K562 (cell line): ENCODE measurements around the gene PUM2. TPM values are rescaled to one million over a fixed set of nuclear protein-coding genes. Genes with fewer than 3 reads are reported as not detected.

Experiments used
- BRF1 ChIP-seq: IDR thresholded peaks from 3 replicates; pipeline ENCODE4 v1.6.1; 2011; ENCODE audit warnings: borderline replicate concordance, mild to moderate bottlenecking; ENCODE audit not compliant: insufficient read length; ENCODE audit errors: extremely low read depth
- CREB3L1 ChIP-seq: fragments of 450-650 bp; IDR thresholded peaks from 2 replicates; pipeline ENCODE4 v1.6.1; 2014; ENCODE audit warnings: low read depth, mild to moderate bottlenecking, moderate library complexity, borderline replicate concordance
- CSDE1 ChIP-seq, 2 experiments: fragments of 450-650 bp; IDR thresholded peaks; 2 replicates each; pipeline ENCODE4 v1.6.1; 2016; ENCODE audit warnings: mild to moderate bottlenecking in 1 of 2
- HMG20A ChIP-seq: fragments of 450-650 bp; formaldehyde crosslinking; conservative IDR thresholded peaks from 2 replicates; pipeline ENCODE4 v1.4.0; 2020; ENCODE audit warnings: mild to moderate bottlenecking, mixed read lengths
- JUN ChIP-seq, 2 experiments: sonication (generic) in 1 of 2; formaldehyde crosslinking in 1 of 2; IDR thresholded peaks; 2 replicates each; pipeline versions ENCODE4 v1.6.1 to v1.8.0; 2012 to 2022; ENCODE audit warnings: borderline replicate concordance in 2 of 2, mild to moderate bottlenecking in 2 of 2, improper control_type of control experiment in 1 of 2, low read depth in 1 of 2, low read length in 1 of 2, missing genetic modification reagents in 1 of 2
- POLR2G ChIP-seq: fragments of 200-400 bp; formaldehyde crosslinking; IDR thresholded peaks from 2 replicates; pipeline ENCODE4 v1.6.1; 2017; ENCODE audit warnings: low read depth, mild to moderate bottlenecking, antibody characterized with exemption, low read length, moderate library complexity
- SPI1 ChIP-seq: IDR thresholded peaks from 2 replicates; pipeline ENCODE4 v1.6.1; 2011; ENCODE audit warnings: low read depth, low read length, control low read depth, borderline replicate concordance
- UBTF ChIP-seq, 2 experiments: IDR thresholded peaks; 2 replicates each; pipeline ENCODE4 v1.6.1; 2012; ENCODE audit warnings: improper control_type of control experiment in 2 of 2, low read depth in 2 of 2, low read length in 2 of 2, borderline replicate concordance in 1 of 2
- polyA plus RNA-seq, 8 experiments: library from polyadenylated mRNA; depleted of rRNA in 4 of 8; stranded (reverse) in 5 of 8; unstranded in 3 of 8; fragments of >200 nt; fragmentation: Nextera tagmentation in 2 of 8; fragmentation: Illumina TruSeq in 1 of 8; extraction: Ambion mirVana in 2 of 8; extraction: Trizol in 1 of 8; gene quantifications; 2 replicates each; pipeline versions ENCODE4 v1.2.1 to v1.2.3, GENCODE V29; 2011 to 2014; ENCODE audit warnings: inconsistent platforms in 1 of 8, missing spikeins in 1 of 8
- total RNA-seq, 7 experiments: library from RNA; depleted of rRNA in 6 of 7; stranded (reverse); fragments of >200 nt in 6 of 7; fragmentation: Illumina TruSeq in 2 of 7; extraction: Trizol in 2 of 7; gene quantifications; 2 replicates each; pipeline versions ENCODE4 v1.2.1 to v1.2.3, GENCODE V29; 2011 to 2021; ENCODE audit warnings: low replicate concordance in 1 of 7
- TF ChIP-seq, protein P1 (sequence below): fragments of 150-350 bp; IDR thresholded peaks from 2 replicates; pipeline ENCODE4 v1.6.1; 2014; ENCODE audit warnings: low read depth, mild to moderate bottlenecking, low read length, borderline replicate concordance
- TF ChIP-seq, protein P2 (sequence below): fragments of 200-800 bp; sonication (Bioruptor generic); IDR thresholded peaks from 2 replicates; pipeline ENCODE4 v1.6.1; 2016; ENCODE audit warnings: missing genetic modification characterization, missing compliant biosample characterization
- TF ChIP-seq, protein P3 (sequence below): fragments of 250-450 bp; sonication (Bioruptor Pico); IDR thresholded peaks from 2 replicates; pipeline ENCODE4 v1.5.0; 2021

The PUM2 gene
- total and polyA plus RNA-seq, 9 of the 15 experiments (the other 6 are each of a cell fraction or from before 2014, with no cell fraction given) = 13.4 to 61.9 (median 28.3) TPM

GRCh38 chr2:20224716-20225293 is 125.8 kb downstream of the PUM2 start, which contains the start of gene SDC1 (continued):
- TF ChIP-seq UBTF (IDR thresholded peaks at IDR 0.05; ENCODE audit: borderline replicate concordance in 1 of 2, low read depth in 2 of 2, low read length in 2 of 2) = peak in 1 of 2 experiments; percentile 86; a peak in 2 of 4 replicates
- TF ChIP-seq, protein P1, sequence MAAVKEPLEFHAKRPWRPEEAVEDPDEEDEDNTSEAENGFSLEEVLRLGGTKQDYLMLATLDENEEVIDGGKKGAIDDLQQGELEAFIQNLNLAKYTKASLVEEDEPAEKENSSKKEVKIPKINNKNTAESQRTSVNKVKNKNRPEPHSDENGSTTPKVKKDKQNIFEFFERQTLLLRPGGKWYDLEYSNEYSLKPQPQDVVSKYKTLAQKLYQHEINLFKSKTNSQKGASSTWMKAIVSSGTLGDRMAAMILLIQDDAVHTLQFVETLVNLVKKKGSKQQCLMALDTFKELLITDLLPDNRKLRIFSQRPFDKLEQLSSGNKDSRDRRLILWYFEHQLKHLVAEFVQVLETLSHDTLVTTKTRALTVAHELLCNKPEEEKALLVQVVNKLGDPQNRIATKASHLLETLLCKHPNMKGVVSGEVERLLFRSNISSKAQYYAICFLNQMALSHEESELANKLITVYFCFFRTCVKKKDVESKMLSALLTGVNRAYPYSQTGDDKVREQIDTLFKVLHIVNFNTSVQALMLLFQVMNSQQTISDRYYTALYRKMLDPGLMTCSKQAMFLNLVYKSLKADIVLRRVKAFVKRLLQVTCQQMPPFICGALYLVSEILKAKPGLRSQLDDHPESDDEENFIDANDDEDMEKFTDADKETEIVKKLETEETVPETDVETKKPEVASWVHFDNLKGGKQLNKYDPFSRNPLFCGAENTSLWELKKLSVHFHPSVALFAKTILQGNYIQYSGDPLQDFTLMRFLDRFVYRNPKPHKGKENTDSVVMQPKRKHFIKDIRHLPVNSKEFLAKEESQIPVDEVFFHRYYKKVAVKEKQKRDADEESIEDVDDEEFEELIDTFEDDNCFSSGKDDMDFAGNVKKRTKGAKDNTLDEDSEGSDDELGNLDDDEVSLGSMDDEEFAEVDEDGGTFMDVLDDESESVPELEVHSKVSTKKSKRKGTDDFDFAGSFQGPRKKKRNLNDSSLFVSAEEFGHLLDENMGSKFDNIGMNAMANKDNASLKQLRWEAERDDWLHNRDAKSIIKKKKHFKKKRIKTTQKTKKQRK = no peak
- no peak for TF ChIP-seq JUN (IDR thresholded peaks at IDR 0.05; ENCODE audit: borderline replicate concordance, low read depth, low read length)
- TF ChIP-seq JUN (CRISPR knock-in tag; IDR thresholded peaks at IDR 0.05; ENCODE audit: borderline replicate concordance) = no peak
- TF ChIP-seq, protein P2, sequence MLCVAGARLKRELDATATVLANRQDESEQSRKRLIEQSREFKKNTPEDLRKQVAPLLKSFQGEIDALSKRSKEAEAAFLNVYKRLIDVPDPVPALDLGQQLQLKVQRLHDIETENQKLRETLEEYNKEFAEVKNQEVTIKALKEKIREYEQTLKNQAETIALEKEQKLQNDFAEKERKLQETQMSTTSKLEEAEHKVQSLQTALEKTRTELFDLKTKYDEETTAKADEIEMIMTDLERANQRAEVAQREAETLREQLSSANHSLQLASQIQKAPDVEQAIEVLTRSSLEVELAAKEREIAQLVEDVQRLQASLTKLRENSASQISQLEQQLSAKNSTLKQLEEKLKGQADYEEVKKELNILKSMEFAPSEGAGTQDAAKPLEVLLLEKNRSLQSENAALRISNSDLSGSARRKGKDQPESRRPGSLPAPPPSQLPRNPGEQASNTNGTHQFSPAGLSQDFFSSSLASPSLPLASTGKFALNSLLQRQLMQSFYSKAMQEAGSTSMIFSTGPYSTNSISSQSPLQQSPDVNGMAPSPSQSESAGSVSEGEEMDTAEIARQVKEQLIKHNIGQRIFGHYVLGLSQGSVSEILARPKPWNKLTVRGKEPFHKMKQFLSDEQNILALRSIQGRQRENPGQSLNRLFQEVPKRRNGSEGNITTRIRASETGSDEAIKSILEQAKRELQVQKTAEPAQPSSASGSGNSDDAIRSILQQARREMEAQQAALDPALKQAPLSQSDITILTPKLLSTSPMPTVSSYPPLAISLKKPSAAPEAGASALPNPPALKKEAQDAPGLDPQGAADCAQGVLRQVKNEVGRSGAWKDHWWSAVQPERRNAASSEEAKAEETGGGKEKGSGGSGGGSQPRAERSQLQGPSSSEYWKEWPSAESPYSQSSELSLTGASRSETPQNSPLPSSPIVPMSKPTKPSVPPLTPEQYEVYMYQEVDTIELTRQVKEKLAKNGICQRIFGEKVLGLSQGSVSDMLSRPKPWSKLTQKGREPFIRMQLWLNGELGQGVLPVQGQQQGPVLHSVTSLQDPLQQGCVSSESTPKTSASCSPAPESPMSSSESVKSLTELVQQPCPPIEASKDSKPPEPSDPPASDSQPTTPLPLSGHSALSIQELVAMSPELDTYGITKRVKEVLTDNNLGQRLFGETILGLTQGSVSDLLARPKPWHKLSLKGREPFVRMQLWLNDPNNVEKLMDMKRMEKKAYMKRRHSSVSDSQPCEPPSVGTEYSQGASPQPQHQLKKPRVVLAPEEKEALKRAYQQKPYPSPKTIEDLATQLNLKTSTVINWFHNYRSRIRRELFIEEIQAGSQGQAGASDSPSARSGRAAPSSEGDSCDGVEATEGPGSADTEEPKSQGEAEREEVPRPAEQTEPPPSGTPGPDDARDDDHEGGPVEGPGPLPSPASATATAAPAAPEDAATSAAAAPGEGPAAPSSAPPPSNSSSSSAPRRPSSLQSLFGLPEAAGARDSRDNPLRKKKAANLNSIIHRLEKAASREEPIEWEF (CRISPR knock-in tag) = no peak
- no peak for TF ChIP-seq POLR2G
- TF ChIP-seq HMG20A = no peak
- TF ChIP-seq SPI1 = no peak
- no peak for TF ChIP-seq CSDE1 (IDR thresholded peaks at IDR 0.05)
- TF ChIP-seq, protein P3, sequence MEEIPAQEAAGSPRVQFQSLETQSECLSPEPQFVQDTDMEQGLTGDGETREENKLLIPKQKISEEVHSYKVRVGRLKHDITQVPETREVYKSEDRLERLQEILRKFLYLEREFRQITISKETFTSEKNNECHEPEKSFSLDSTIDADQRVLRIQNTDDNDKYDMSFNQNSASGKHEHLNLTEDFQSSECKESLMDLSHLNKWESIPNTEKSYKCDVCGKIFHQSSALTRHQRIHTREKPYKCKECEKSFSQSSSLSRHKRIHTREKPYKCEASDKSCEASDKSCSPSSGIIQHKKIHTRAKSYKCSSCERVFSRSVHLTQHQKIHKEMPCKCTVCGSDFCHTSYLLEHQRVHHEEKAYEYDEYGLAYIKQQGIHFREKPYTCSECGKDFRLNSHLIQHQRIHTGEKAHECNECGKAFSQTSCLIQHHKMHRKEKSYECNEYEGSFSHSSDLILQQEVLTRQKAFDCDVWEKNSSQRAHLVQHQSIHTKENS (CRISPR knock-in tag) = no peak
- TF ChIP-seq BRF1 = no peak
- no peak for TF ChIP-seq CREB3L1
